GM12892 (cell line): ENCODE measurements around the gene HINT2.

Experiments
- POLR2A ChIP-seq: IDR thresholded peaks from 2 replicates; pipeline ENCODE4 v1.6.1; 2011; ENCODE audit warnings: low read depth, low read length, control low read depth
- POLR2AphosphoS5 ChIP-seq: IDR thresholded peaks from 2 replicates; pipeline ENCODE4 v1.6.1; 2011; ENCODE audit warnings: low read depth, low read length, control low read depth
- TAF1 ChIP-seq: IDR thresholded peaks from 2 replicates; pipeline ENCODE4 v1.6.1; 2011; ENCODE audit warnings: low read depth, mild to moderate bottlenecking, control low read depth, low read length, borderline replicate concordance

GRCh38 chr9:35829084-35829763, 14.4 kb upstream of the HINT2 start, which contains the start of gene TMEM8B:
- TF ChIP-seq POLR2A (no peak), POLR2AphosphoS5 (no peak), TAF1 (no peak)
